ENCODE measurements around the gene EFNA2.
"Not testable (repeated sequence)": the region's sequence is repeated elsewhere in the genome, so short reads cannot be mapped to it uniquely, and the experiment has no call there.

The EFNA2 gene

DNA sequence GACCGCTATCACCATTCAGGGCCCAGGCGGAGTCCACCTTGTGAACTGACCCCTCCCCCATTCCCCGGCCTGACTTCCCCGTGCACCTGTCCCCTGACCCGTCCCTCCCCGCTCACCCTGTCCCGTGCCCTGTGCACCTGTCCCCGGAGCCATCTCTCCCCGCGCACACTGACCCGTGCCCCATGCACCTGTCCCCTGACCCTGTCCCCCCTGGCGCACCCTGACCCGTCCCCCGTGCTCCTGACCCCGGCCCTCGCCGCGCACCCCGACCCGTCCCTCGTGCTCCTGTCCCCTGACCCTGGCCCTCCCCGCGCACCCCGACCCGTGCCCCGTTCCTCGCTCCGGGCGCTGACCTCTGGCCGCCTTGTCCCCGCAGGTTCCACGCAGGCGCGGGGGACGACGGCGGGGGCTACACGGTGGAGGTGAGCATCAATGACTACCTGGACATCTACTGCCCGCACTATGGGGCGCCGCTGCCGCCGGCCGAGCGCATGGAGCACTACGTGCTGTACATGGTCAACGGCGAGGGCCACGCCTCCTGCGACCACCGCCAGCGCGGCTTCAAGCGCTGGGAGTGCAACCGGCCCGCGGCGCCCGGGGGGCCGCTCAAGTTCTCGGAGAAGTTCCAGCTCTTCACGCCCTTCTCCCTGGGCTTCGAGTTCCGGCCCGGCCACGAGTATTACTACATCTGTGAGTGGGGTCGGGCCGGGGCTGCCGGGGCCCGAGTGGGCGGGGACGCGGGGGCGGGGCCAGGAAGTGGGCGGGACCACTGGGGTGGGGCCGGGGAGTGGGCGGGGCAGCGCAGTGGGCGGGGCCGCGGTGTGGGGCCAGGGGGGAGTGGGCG, 9.7 kb downstream of the EFNA2 start:
- peak in 1 of 3 experiments; percentile 48 for DNase-seq (ENCODE audit: low read depth in 2 of 3, low spot score in 2 of 3)

- no peak for DNase-seq (ENCODE audit: low read depth in 2 of 3, low spot score in 2 of 3)
Measured at GRCh38 chr19:1296078-1296477, 10.4 kb downstream of the EFNA2 start.

GRCh38 chr19:1296575-1297271, 11.1 kb downstream of the EFNA2 start:
- DNase-seq (ENCODE audit: low read depth in 2 of 3, low spot score in 2 of 3): no peak

DNA sequence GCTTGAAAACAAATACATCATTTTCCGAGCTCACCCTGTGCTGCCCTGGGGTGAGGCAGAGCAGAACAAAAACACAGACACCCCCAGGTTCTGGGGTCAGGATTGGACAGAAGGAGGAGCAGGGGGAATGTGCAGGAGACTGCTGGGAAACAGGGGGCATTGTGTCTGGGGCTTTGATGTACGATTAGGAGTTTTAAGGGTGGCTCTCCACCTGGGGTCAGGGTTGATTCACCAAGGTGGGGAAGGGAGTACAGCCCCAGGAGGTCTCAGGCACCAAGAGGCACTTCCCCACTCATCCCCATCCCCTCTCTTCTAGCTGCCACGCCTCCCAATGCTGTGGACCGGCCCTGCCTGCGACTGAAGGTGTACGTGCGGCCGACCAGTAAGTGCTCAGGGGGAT, 12.6 kb downstream of the EFNA2 start:
- DNase-seq (ENCODE audit: low read depth in 2 of 3, low spot score in 2 of 3): no peak

DNA sequence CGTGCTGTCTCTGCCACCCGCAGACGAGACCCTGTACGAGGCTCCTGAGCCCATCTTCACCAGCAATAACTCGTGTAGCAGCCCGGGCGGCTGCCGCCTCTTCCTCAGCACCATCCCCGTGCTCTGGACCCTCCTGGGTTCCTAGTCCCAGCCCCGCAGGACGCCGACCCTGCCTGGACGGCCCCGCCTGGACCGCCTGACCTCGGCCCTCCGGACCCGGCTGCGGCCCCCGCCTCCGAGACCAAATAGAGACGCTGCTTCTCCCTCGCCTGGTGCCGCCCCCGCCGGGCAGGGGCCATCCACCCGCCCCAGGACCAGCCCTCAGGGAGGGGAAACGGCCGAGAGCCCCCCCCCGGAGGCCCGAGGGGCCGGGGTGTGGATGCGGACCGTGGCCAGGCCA, 14.1 kb downstream of the EFNA2 start:
- DNase-seq (ENCODE audit: low read depth in 2 of 3, low spot score in 2 of 3): no peak

- no peak for DNase-seq (ENCODE audit: low read depth in 2 of 3, low spot score in 2 of 3)
Measured at GRCh38 chr19:1300744-1301490, 15.2 kb downstream of the EFNA2 start.

DNA sequence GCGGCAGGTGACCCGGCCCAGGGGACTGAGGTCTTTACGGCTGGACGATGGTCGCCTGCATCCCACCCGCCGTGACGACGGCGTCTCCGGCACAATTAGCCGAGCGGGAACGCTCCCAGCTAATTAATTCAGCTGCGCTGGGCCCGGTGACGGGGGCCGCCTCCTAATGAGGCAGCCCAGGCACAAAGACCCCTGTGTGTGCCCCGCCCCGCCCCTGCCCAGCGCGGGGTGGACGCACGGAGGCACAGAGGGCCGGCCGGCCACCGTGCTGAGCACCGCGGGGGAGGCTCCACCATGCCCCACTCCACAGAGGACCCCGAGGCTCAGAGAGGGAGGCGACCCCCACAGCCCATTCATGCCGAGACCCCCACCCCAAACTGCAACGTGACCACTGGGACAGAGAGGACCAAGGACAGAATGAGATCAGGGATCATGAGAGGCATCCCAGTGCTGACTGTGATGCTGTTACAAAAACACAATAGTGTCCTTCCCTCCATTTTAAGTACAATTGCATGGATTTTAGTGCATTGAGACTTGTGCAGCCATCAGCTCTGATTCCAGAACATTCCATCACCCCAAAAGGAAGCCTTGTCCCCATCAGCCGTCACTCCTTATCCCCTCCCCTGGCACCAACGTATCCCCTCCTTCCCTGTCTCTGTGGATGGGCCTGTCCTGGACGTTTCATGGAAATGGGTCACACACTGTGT, 17.0 kb downstream of the EFNA2 start:
- DNase-seq (ENCODE audit: low read depth in 2 of 3, low spot score in 2 of 3): no peak

- DNase-seq (ENCODE audit: low read depth in 2 of 3, low spot score in 2 of 3): no peak
Measured at GRCh38 chr19:1304197-1304924, 18.7 kb downstream of the EFNA2 start.

DNA sequence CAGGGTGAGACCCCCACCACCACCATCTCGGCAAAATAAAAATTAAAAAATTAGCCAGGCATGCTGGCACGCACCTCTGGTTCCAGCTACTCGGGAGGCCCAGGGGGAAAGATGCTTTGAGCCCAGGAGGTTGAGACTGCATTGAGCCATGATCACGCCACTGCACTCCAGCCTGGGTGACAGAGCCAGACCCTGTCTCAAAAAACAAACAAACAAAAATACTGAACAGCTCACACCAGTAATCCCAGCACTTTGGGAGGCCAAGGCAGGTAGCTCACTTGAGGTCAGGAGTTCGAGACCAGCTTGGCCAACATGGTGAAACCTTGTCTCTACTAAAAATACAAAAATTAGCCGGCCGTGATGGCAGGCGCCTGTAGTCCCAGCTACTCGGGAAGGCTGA, 19.7 kb downstream of the EFNA2 start:
- not testable (repeated sequence) for DNase-seq (ENCODE audit: low read depth in 2 of 3, low spot score in 2 of 3)

DNA sequence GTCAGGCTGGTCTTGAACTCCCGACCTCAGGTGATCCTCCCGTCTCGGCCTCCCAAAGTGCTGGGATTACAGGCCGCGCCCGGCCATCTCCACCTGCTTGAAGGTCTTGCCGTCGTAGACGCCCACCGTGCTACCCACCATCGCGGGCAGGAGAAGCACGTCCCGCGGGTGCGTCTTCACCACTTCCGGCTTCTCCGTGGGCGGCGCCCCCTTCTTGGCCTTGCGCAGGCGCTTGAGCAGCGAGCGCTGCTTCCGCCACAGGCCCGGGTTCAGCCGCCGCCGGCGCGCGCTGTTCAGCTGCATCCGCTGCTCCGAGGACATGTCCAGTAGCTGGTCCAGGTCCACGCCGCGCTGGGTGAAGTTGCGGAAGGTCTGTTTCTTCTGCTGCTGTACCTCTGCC, 21.6 kb downstream of the EFNA2 start:
- no peak for DNase-seq (ENCODE audit: low read depth in 2 of 3, low spot score in 2 of 3)

- no peak for DNase-seq (ENCODE audit: low read depth in 2 of 3, low spot score in 2 of 3)
Measured at GRCh38 chr19:1307755-1308303, 22.2 kb downstream of the EFNA2 start.

DNA sequence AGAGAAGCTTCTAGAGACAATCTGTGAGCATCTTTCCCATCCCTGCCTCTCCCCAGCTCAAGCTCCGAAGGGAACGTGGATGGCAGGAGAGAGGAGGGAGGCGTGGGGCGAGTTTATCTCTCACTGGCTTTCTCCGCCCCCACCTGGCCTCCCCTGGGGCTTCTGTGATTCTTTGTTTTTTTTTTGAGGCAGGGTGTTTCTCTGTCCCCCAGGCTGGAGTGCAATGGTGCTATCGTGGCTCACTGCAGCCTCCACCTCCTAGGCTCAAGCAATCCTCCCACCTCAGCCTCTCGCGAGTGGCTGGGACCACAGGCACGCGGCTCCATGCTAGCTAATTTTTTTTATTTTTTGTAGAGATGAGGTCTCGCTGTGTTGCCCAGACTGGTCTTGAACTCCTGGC, 23.0 kb downstream of the EFNA2 start:
- no peak for DNase-seq (ENCODE audit: low read depth in 2 of 3, low spot score in 2 of 3)

DNA sequence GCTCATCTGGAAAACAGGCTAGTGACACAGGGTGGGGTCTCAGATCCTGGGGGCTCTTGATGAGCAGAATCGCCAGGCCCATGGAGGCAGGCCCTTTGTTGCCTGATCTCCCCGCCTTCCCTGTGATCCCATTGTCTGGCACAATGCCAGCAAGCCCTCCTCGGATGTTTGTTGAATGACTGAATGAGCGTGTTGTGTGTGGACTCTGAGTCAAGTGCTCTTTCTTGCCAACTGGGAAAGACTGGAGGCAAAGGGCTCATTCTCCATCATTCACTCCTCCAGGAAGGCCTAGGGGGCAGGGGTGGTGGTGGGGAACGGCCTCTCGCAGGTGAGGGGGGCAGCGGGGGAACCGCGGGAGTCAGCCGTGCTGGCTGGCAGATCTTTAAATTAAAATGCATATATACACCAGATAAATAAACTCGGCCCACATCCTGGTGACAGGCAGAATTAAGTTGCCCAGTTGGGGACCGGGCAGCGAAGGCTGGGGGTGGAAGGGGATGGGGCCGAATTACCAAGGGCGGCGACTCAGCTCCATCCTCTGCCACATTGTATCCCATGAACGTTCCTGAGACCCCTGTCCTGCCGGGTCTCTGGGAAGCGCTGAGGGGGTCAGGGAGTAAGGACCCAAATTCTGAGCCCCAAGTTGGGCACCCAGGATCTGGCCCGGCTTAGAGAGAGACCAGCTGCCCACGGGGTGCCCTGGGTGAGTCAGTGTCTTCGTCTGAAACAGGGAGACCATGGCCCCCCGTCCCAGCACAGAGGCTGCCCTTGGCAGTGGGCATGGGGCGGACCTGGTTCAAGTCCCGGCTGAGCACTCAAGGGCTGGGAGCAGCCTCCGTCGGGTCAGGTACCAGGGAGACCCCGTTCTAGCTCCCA, 24.5 kb downstream of the EFNA2 start:
- DNase-seq (ENCODE audit: low read depth in 2 of 3, low spot score in 2 of 3): no peak

GRCh38 chr19:1310853-1311180, 25.1 kb downstream of the EFNA2 start:
- DNase-seq (ENCODE audit: low read depth in 2 of 3, low spot score in 2 of 3): no peak

GRCh38 chr19:1311543-1312091, 25.9 kb downstream of the EFNA2 start:
- DNase-seq (ENCODE audit: low read depth in 2 of 3, low spot score in 2 of 3): no peak

DNA sequence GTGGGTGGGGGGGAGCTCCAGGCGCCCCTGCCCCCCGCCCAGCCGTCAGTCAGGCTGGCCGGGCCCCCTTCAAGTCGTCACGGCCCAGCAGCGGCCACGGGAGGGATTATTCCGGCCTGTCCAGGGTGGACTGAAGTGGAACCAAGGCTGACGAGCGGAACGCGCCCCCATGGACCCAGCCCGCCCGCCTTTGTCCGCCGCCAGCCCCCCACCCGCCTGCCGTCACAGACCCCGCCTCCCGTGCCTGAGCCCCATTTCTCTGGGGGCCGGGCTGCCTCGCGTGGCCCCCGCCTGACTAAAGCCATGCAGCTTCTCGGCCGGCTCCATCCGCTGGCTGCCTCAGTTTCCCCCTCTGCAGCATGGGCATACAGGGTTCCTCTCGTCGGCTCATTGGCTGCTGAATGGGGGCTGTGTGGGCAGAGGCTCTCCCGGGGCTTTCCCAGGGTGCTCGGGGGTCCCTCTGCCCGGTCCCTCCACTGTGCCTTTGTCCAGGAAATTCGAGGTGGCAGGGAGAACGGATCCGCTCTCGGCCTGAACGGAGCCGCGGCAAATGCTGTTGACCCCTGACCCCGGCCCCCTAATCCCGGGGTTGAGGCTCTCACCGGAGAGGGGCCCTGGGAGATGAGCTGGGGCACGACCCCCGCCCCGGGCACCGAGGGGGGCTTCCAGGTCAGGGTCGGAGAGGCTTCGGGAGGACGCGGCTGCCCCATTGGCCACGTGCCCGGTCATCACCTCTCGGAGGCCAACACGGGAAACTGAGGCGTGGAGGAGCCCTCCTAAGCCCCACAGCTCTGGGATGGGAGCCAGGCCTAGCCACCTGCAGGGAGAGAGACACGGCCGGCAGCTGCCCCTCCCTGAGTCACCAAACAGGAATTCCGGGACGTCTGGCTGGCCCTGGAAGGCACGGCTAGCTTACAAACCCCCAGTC, 27.4 kb downstream of the EFNA2 start:
- DNase-seq (ENCODE audit: low read depth in 2 of 3, low spot score in 2 of 3): no peak

GRCh38 chr19:1313695-1314613, 28.3 kb downstream of the EFNA2 start:
- DNase-seq (ENCODE audit: low read depth in 2 of 3, low spot score in 2 of 3): no peak

Measured in activated CD8-positive, alpha-beta memory T cell treated with anti-CD3 and anti-CD28 coated beads for 48 hours (primary cell).